ENCODE measurements around the gene OR2G2.

Gene OR2G2

GRCh38 chr1:247588060-247588459 is at the start of gene OR2G2:
Gene OR2G2, plus strand, starts transcription at chr1:247588360. Its CDS starts 0 bp downstream, at chr1:247588360.
- no peak for DNase-seq (ENCODE audit: low read depth, low spot score)

- DNase-seq (ENCODE audit: low read depth, low spot score) = no peak
Observed at GRCh38 chr1:247538561-247538960, 49.6 kb upstream of the OR2G2 start.

GRCh38 chr1:247539215-247539614 is 48.9 kb upstream of the OR2G2 start:
- no peak for DNase-seq (ENCODE audit: low read depth, low spot score)

- no peak for DNase-seq (ENCODE audit: low read depth, low spot score)
Observed at GRCh38 chr1:247540581-247540980, 47.6 kb upstream of the OR2G2 start.

GRCh38 chr1:247542811-247543210 is 45.3 kb upstream of the OR2G2 start:
- DNase-seq (ENCODE audit: low read depth, low spot score) = no peak

GRCh38 chr1:247548092-247548491 is 40.1 kb upstream of the OR2G2 start:
- DNase-seq (ENCODE audit: low read depth, low spot score) = no peak

- no peak for DNase-seq (ENCODE audit: low read depth, low spot score)
Observed at GRCh38 chr1:247548769-247549182, 39.4 kb upstream of the OR2G2 start, which contains the start of gene GCSAML. Gene GCSAML, plus strand, starts transcription at chr1:247549134. Its CDS starts 58 bp downstream, at chr1:247549192.

GRCh38 chr1:247551721-247552120 is 36.4 kb upstream of the OR2G2 start:
- DNase-seq (ENCODE audit: low read depth, low spot score) = no peak

GRCh38 chr1:247552231-247552630 is 35.9 kb upstream of the OR2G2 start:
- DNase-seq (ENCODE audit: low read depth, low spot score) = no peak

GRCh38 chr1:247557926-247558674 is 30.1 kb upstream of the OR2G2 start:
- DNase-seq (ENCODE audit: low read depth, low spot score) = no peak

- no peak for DNase-seq (ENCODE audit: low read depth, low spot score)
Observed at GRCh38 chr1:247561711-247562110, 26.4 kb upstream of the OR2G2 start.

- DNase-seq (ENCODE audit: low read depth, low spot score) = no peak
Observed at GRCh38 chr1:247562198-247562597, 26.0 kb upstream of the OR2G2 start.

- no peak for DNase-seq (ENCODE audit: low read depth, low spot score)
Observed at GRCh38 chr1:247574236-247574635, 13.9 kb upstream of the OR2G2 start.

GRCh38 chr1:247574664-247575063 is 13.5 kb upstream of the OR2G2 start:
- no peak for DNase-seq (ENCODE audit: low read depth, low spot score)

GRCh38 chr1:247576514-247576913 is 11.6 kb upstream of the OR2G2 start:
- no peak for DNase-seq (ENCODE audit: low read depth, low spot score)

- DNase-seq (ENCODE audit: low read depth, low spot score) = no peak
Observed at GRCh38 chr1:247578946-247579460, 9.2 kb upstream of the OR2G2 start.

- no peak for DNase-seq (ENCODE audit: low read depth, low spot score)
Observed at GRCh38 chr1:247605286-247605685, 17.1 kb downstream of the OR2G2 start, which contains the start of gene OR2G3. Gene OR2G3, plus strand, starts transcription at chr1:247605586. Its CDS starts 0 bp downstream, at chr1:247605586.

GRCh38 chr1:247613405-247613804 is 25.2 kb downstream of the OR2G2 start:
- no peak for DNase-seq (ENCODE audit: low read depth, low spot score)

- DNase-seq (ENCODE audit: low read depth, low spot score) = no peak
Observed at GRCh38 chr1:247614625-247615024, 26.5 kb downstream of the OR2G2 start.

- DNase-seq (ENCODE audit: low read depth, low spot score) = no peak
Observed at GRCh38 chr1:247627951-247628350, 39.8 kb downstream of the OR2G2 start.

GRCh38 chr1:247638011-247638410 is 49.9 kb downstream of the OR2G2 start:
- DNase-seq (ENCODE audit: low read depth, low spot score) = no peak

GRCh38 chr1:247638781-247639180 is 50.6 kb downstream of the OR2G2 start:
- no peak for DNase-seq (ENCODE audit: low read depth, low spot score)

Measured in smooth muscle cell of the brain vasculature (primary cell).